Mammary epithelial cell (primary cell): ENCODE measurements around the gene SPSB4.
"Not testable (repeated sequence)": the region's sequence is repeated elsewhere in the genome, so short reads cannot be mapped to it uniquely, and the experiment has no call there.

ENCODE experiments used
- CTCF ChIP-seq, 2 donors: IDR thresholded peaks in 1 of 2; conservative IDR thresholded peaks in 1 of 2; 2 replicates each; pipeline ENCODE4 v1.5.1; 2011 to 2012; ENCODE audit warnings: inconsistent platforms in 2 of 2, low read length in 2 of 2, mild to moderate bottlenecking in 2 of 2, control low read depth in 1 of 2, low read depth in 1 of 2; ENCODE audit not compliant: insufficient read depth in 1 of 2; ENCODE audit errors: extremely low read depth in 1 of 2
- EZH2 ChIP-seq: IDR thresholded peaks from 2 replicates; pipeline ENCODE4 v1.6.1; 2012; ENCODE audit warnings: low read length, inconsistent platforms, borderline replicate concordance

- not testable (repeated sequence) for TF ChIP-seq EZH2; CTCF (conservative IDR thresholded peaks at IDR 0.05 in 1 of 2, IDR thresholded peaks at IDR 0.05 in 1 of 2; ENCODE audit: extremely low read depth in 1 of 2, insufficient read depth in 1 of 2, low read depth in 1 of 2, low read length in 2 of 2)
Observed at GRCh38 chr3:141017366-141018322, 33.5 kb upstream of the SPSB4 start.
